Activated CD4-positive, alpha-beta memory T cell treated with anti-CD3 and anti-CD28 coated beads, Interleukin-2, amount 10 ng/mL, durations not matched to agents 7 days and 5 days (primary cell): ENCODE data around the gene RALA. TPM values are rescaled to one million over a fixed set of nuclear protein-coding genes. Genes with fewer than 3 reads are reported as not detected.

Experiments
- CTCF ChIA-PET: fragments of 350-600 bp; sonication (Branson Sonifier 250); formaldehyde crosslinking; loops from one replicate; lab custom pipeline; 2021; ENCODE audit warnings: antibody characterized with exemption, inconsistent platforms; lab: Charles Lee
- POLR2A ChIA-PET: fragments of 350-600 bp; sonication (Branson Sonifier 250); formaldehyde crosslinking; loops from one replicate; lab custom pipeline; 2021; ENCODE audit warnings: antibody characterized with exemption; lab: Charles Lee
- DNase-seq: peaks from one replicate; pipeline ENCODE4 v3.0.0-alpha.2; 2020
- H3K27ac Mint-ChIP-seq: one replicate; pipeline ENCODE4 v1.8.0; 2021; ENCODE audit warnings: mild to moderate bottlenecking, mixed read lengths
- H3K27me3 Mint-ChIP-seq: one replicate; pipeline ENCODE4 v1.8.0; 2021; ENCODE audit warnings: mixed read lengths
- H3K36me3 Mint-ChIP-seq: one replicate; pipeline ENCODE4 v1.8.0; 2021; ENCODE audit warnings: low read depth, mixed read lengths
- H3K4me1 Mint-ChIP-seq: one replicate; pipeline ENCODE4 v1.8.0; 2021; ENCODE audit warnings: mixed read lengths
- H3K4me3 Mint-ChIP-seq: one replicate; pipeline ENCODE4 v1.8.0; 2021; ENCODE audit warnings: mild to moderate bottlenecking, mixed read lengths
- H3K9me3 Mint-ChIP-seq: one replicate; pipeline ENCODE4 v1.8.0; 2021; ENCODE audit warnings: mixed read lengths
- total RNA-seq, 2 experiments: library from RNA; stranded (reverse); gene quantifications; one replicate each; pipeline ENCODE4 v1.2.3, GENCODE V29; 2021

Gene RALA
- total RNA-seq, 2 experiments from 2014 or later, result 27.8 to 29.6 TPM

DNA sequence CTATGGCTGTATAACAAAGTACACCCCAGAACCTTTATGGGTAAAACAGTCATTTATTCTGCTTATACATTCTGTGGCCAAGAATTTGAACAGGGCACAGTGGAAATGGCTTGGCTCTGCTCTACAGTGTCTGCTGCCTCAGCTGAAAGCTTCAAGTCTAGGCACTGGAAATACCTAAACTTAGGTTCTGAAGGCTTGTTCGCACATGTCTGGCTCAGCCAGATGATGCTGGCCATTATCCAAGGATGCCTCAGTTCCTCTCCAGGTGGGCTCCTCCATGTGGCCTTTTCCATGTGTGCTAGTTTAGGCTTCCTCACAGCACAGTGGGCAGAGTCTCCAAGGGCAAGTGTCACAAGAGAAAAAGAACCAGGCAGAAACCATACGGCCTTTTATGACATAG, 76.8 kb downstream of the RALA start:
- Mint-ChIP-seq H3K36me3 (peaks cover 19% of the 10 kb centered on the region), H3K27me3 (no peaks in the 10 kb centered on the region), H3K4me3 (no peak overlapping the region), H3K27ac (no peak overlapping the region), H3K9me3 (no peaks in the 10 kb centered on the region), H3K4me1 (no peaks in the 10 kb centered on the region)
- ChIA-PET POLR2A (no interaction called here), CTCF (interaction anchor here (1.3 kb wide), 1 partner anchor 120 kb away, joined by 3 read pairs; no protein-coding TSS in a partner anchor)
- DNase-seq, result no peak

- H3K36me3 Mint-ChIP-seq, result peaks cover 21% of the 10 kb centered on the region
- H3K27ac Mint-ChIP-seq, result no peak overlapping the region
- ChIA-PET POLR2A (no interaction called here), CTCF (interaction anchor here (1.3 kb wide), 1 partner anchor 121 kb away, joined by 3 read pairs; no protein-coding TSS in a partner anchor)
- H3K4me3 Mint-ChIP-seq, result no peak overlapping the region
- no peaks in the 10 kb centered on the region for H3K9me3 Mint-ChIP-seq
- no peak for DNase-seq
- no peaks in the 10 kb centered on the region for H3K4me1 Mint-ChIP-seq
- H3K27me3 Mint-ChIP-seq, result no peaks in the 10 kb centered on the region
These were observed 77.6 kb downstream of the RALA start for GRCh38 chr7:39700932-39701331.

DNA sequence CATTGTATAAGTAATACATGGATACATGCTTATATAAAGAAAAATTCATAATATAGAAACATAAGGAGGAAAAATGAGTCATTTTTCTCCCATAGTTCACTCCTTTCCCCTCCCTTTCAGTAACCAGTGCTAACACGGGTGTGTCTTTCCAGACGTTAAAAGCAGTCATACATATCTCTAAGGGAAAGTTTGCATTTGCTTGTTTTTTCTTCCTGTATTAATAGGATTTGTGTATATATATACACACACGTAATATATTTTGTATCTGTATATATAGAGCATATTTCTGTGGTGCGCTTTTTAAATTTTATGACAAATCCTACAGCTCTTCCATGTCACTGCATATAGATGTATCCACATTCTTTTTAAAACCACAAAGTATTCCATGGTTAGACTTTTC, 78.8 kb downstream of the RALA start:
- H3K4me1 Mint-ChIP-seq, result no peaks in the 10 kb centered on the region
- POLR2A ChIA-PET, result no interaction called here
- no peak overlapping the region for H3K4me3 Mint-ChIP-seq
- no peaks in the 10 kb centered on the region for H3K27me3 Mint-ChIP-seq
- no peak overlapping the region for H3K27ac Mint-ChIP-seq
- CTCF ChIA-PET, result no interaction called here
- peaks cover 13% of the 10 kb centered on the region for H3K36me3 Mint-ChIP-seq
- no peaks in the 10 kb centered on the region for H3K9me3 Mint-ChIP-seq
- no peak for DNase-seq

DNA sequence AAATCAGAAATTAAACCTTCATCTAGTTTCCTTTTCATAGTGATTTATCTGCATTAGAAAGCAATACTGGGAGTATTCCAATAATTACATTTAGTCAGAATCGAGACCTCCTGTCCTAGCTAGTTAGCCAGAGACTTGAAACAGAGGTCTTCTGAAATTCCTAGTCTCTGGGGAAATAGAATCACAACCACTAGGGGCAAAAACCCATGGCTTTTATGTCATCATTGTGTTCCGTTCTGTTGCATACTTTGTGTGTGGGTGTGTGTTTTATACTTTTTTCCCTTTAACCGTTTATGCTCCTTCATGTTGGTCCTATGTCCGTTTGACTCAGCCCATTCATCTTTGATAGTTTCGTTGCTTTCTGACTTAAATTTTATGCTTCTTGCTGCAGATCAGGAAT, 79.8 kb downstream of the RALA start:
- Mint-ChIP-seq H3K27ac (no peak overlapping the region), H3K9me3 (no peaks in the 10 kb centered on the region), H3K36me3 (peaks cover 12% of the 10 kb centered on the region), H3K27me3 (no peaks in the 10 kb centered on the region), H3K4me1 (no peaks in the 10 kb centered on the region), H3K4me3 (no peak overlapping the region)
- no peak for DNase-seq
- ChIA-PET POLR2A (no interaction called here), CTCF (interaction anchor here (0.9 kb wide), 1 partner anchor 80 kb away, joined by 3 read pairs; the partner anchor contains the start of gene RALA)

- peaks cover 4% of the 10 kb centered on the region for H3K4me1 Mint-ChIP-seq
- H3K27me3 Mint-ChIP-seq, result no peaks in the 10 kb centered on the region
- CTCF ChIA-PET, result no interaction called here
- H3K4me3 Mint-ChIP-seq, result no peak overlapping the region
- peaks cover 14% of the 10 kb centered on the region for H3K9me3 Mint-ChIP-seq
- no peak for DNase-seq
- H3K36me3 Mint-ChIP-seq, result peaks cover 15% of the 10 kb centered on the region
- no peak overlapping the region for H3K27ac Mint-ChIP-seq
- POLR2A ChIA-PET, result no interaction called here
These were observed 85.7 kb downstream of the RALA start for GRCh38 chr7:39709029-39709428.

GRCh38 chr7:39709768-39710311, 86.5 kb downstream of the RALA start:
- H3K27me3 Mint-ChIP-seq, result no peaks in the 10 kb centered on the region
- peaks cover 18% of the 10 kb centered on the region for H3K36me3 Mint-ChIP-seq
- no peak for DNase-seq
- H3K4me1 Mint-ChIP-seq, result peaks cover 4% of the 10 kb centered on the region
- H3K4me3 Mint-ChIP-seq, result no peak overlapping the region
- H3K27ac Mint-ChIP-seq, result no peak overlapping the region
- H3K9me3 Mint-ChIP-seq, result peaks cover 17% of the 10 kb centered on the region
- CTCF ChIA-PET, result no interaction called here
- POLR2A ChIA-PET, result no interaction called here

- H3K27ac Mint-ChIP-seq, result no peak overlapping the region
- H3K9me3 Mint-ChIP-seq, result peaks cover 33% of the 10 kb centered on the region
- DNase-seq, result no peak
- no peak overlapping the region for H3K4me3 Mint-ChIP-seq
- CTCF ChIA-PET, result no interaction called here
- peaks cover 17% of the 10 kb centered on the region for H3K36me3 Mint-ChIP-seq
- no peaks in the 10 kb centered on the region for H3K27me3 Mint-ChIP-seq
- H3K4me1 Mint-ChIP-seq, result peaks cover 4% of the 10 kb centered on the region
- POLR2A ChIA-PET, result no interaction called here
These were observed 89.4 kb downstream of the RALA start for GRCh38 chr7:39712751-39713150.

DNA sequence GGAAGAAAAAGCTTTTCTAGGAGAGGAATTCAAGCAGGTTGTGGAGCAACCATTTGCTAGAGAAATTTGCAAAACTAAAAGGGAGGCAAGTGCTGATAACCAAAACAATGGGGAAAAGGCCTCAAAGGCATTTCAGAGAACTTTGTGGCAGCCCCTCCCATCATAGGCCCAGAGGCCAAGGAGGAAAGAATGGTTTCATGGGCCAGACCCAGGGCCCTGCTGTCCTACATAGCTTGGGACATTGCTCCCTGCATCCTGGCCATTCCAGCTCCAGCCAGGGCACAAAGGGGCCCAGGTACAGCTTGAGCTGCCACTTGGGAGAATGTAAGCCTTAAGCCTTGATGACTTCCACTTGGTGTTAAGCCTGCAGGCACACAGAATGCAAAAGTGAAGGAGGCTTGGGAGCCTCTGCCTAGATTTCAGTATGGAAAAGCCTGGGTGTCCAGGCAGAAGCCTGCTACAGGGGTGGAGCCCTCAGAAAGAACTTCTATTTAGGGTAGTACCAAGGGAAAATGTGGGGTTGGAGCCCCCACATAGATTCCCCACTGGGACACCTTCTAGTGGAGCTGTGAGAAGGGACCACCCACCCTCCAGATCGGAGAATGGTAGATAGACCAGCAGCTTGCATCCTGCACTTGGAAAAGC, 91.2 kb downstream of the RALA start:
- Mint-ChIP-seq H3K36me3 (peaks cover 11% of the 10 kb centered on the region), H3K9me3 (peaks cover 33% of the 10 kb centered on the region), H3K27me3 (no peaks in the 10 kb centered on the region), H3K4me3 (no peak overlapping the region), H3K4me1 (peaks cover 4% of the 10 kb centered on the region), H3K27ac (no peak overlapping the region)
- DNase-seq, result no peak
- POLR2A ChIA-PET, result interaction anchor here (1.3 kb wide), 1 partner anchor 18 kb away, joined by 3 read pairs; no protein-coding TSS in a partner anchor
- CTCF ChIA-PET, result interaction anchor here (0.5 kb wide), 1 partner anchor 1331 kb away, joined by 4 read pairs; no protein-coding TSS in a partner anchor

DNA sequence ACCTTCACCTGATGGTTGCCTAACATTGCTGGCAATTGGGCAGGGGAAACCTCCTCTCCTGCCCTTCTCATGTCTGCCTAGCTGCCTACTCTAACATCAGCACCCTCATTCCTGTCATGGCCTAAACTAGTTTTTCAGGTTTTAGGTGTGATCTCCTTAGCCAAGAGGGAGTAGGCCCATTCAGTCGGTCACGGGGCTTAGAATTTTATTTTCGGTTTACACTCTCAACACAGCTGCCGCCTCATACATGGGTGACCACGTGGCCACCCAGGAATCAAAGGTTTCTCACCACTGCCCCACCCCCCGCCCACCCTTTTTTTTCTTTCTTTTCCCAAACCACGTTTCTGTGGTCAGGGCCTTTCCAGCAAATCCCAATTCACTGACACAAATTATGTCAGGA, 97.2 kb downstream of the RALA start:
- H3K4me3 Mint-ChIP-seq, result no peak overlapping the region
- no peak for DNase-seq
- ChIA-PET CTCF (no interaction called here), POLR2A (no interaction called here)
- peaks cover 2% of the 10 kb centered on the region for H3K36me3 Mint-ChIP-seq
- no peak overlapping the region for H3K27ac Mint-ChIP-seq
- no peaks in the 10 kb centered on the region for H3K27me3 Mint-ChIP-seq
- H3K9me3 Mint-ChIP-seq, result peaks cover 9% of the 10 kb centered on the region
- no peaks in the 10 kb centered on the region for H3K4me1 Mint-ChIP-seq

DNA sequence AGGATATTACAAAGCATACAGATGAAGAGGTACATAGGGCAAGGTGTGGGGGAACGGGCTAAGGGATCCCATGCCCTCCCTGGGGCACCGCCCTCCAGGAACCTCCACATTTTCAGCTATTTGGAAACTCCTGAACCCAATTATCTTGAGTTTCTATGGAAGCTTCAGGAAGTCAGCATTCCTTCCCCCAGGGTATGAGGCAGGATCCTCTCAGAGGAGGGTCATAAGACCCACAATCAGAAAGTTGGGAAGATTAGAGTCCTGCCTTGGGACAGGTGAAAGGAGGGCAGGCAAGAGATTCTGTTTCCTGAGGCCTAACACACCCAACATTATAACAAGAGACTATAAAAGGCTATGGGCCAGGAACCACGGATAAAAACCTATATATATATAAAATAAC, 98.0 kb downstream of the RALA start:
- DNase-seq, result no peak
- CTCF ChIA-PET, result no interaction called here
- H3K36me3 Mint-ChIP-seq, result no peaks in the 10 kb centered on the region
- H3K27me3 Mint-ChIP-seq, result no peaks in the 10 kb centered on the region
- no peaks in the 10 kb centered on the region for H3K4me1 Mint-ChIP-seq
- H3K4me3 Mint-ChIP-seq, result no peak overlapping the region
- no peak overlapping the region for H3K27ac Mint-ChIP-seq
- peaks cover 5% of the 10 kb centered on the region for H3K9me3 Mint-ChIP-seq
- POLR2A ChIA-PET, result no interaction called here

DNA sequence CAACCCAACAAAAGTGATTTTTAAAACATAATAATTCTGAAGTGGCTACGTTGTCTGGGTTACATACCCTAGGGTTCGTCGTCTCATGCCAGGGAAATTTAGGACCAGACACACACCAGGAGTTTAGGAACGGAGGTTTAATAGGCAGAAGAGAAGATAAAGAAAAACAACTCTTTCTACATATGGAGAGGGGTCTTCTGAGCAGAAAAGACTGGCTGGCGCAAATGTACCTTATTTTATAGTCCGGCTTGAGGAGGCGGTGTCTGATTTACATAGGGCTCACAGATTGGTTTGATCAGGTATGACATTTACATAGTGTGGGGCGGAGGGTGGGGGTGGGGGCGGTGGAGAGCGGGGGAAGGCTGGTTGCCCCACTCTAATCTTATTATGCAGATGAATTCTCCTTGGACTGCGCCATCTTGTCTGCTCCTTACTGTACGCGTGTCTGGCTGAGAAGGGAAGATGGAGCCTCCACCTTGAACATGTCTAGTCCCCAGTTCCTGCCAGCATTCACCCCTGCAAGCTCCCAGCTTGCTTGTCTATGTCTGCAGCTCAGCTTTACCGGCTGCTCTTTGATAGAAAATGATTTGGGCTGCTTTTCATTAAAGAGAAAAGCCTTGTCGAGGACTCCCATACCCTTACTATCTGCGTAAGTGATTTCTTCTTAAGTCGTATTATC, 98.7 kb downstream of the RALA start:
- no peaks in the 10 kb centered on the region for H3K36me3 Mint-ChIP-seq
- H3K4me3 Mint-ChIP-seq, result no peak overlapping the region
- ChIA-PET POLR2A (no interaction called here), CTCF (no interaction called here)
- no peak overlapping the region for H3K27ac Mint-ChIP-seq
- no peaks in the 10 kb centered on the region for H3K4me1 Mint-ChIP-seq
- H3K9me3 Mint-ChIP-seq, result no peaks in the 10 kb centered on the region
- DNase-seq, result no peak
- H3K27me3 Mint-ChIP-seq, result no peaks in the 10 kb centered on the region

DNA sequence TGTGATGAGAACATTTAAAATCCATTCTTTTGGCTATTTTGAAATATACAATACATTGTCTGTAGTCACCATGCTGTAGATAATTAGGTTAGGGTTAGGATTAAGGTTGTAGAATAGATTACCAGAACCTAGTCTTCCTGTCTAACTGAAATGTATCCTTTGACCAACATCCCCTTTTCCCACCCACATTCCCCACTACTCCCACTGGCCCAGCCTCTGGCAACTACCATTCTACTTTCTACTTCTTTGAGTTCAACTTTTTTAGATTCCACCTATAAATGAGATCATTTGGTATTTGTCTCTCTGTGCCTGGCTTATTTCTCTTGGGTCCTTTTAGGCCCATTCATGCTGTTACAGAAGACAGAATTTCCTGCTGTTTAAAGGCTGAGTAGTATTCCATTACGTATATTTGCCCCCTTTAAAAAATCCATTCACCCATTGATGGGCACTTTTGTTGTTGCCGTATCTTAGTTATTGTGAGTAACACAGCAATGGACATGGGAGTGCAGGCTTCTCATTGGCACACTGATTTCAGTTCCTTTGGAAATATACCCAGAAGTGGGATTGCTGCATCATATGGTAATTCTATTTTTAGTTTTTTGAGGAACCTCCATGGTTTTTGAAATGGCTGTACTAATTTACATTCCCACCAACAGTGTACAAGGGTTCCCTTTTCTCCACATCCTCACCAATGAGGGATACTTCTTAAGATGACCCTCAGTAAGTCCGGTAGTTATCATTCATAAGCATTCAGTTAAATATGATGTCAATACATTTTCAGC, 104.0 kb downstream of the RALA start:
- DNase-seq, result no peak

More for the DNA sequence above, 104.0 kb downstream of the RALA start:
- POLR2A ChIA-PET, result no interaction called here
- Mint-ChIP-seq H3K36me3 (no peaks in the 10 kb centered on the region), H3K27me3 (no peaks in the 10 kb centered on the region), H3K9me3 (no peaks in the 10 kb centered on the region), H3K4me1 (no peaks in the 10 kb centered on the region), H3K27ac (no peak overlapping the region), H3K4me3 (no peak overlapping the region)
- CTCF ChIA-PET, result no interaction called here
